CD4-positive, alpha-beta memory T cell (primary cell): Measurements from ENCODE around the gene ADTRP. TPM values are rescaled to one million over a fixed set of nuclear protein-coding genes. Genes with fewer than 3 reads are reported as not detected.

ENCODE experiments used
- CTCF ChIA-PET: fragments of 350-600 bp; sonication (Branson Sonifier 250); formaldehyde crosslinking; loops from one replicate; lab custom pipeline; 2021; ENCODE audit warnings: inconsistent platforms; ENCODE audit not compliant: partially characterized antibody; lab: Charles Lee
- POLR2A ChIA-PET: fragments of 350-600 bp; sonication (Branson Sonifier 250); formaldehyde crosslinking; loops from one replicate; lab custom pipeline; 2021; ENCODE audit not compliant: partially characterized antibody; lab: Charles Lee
- DNase-seq, 5 donors: peaks; one replicate each; pipeline versions ENCODE4 v3.0.0 to v3.0.0-alpha.2; 2020 to 2022; ENCODE audit warnings: mixed read lengths in 1 of 5
- H3K27ac ChIP-seq: one replicate; pipeline ENCODE4 v1.7.0; 2013; ENCODE audit warnings: low read depth, low read length
- H3K27me3 ChIP-seq: 2 replicates; pipeline ENCODE4 v1.7.0; 2013; ENCODE audit warnings: mild to moderate bottlenecking, low read length, moderate library complexity; ENCODE audit not compliant: insufficient read depth
- H3K36me3 ChIP-seq: 2 replicates; pipeline ENCODE4 v1.7.0; 2013; ENCODE audit warnings: mild to moderate bottlenecking, low read length, moderate library complexity; ENCODE audit not compliant: insufficient read depth
- H3K4me1 ChIP-seq: 2 replicates; pipeline ENCODE4 v1.7.0; 2013; ENCODE audit warnings: mild to moderate bottlenecking, low read length, moderate library complexity; ENCODE audit not compliant: insufficient read depth
- H3K4me3 ChIP-seq, 2 donors: one replicate each; pipeline ENCODE4 v1.7.0; 2013; ENCODE audit warnings: low read length in 2 of 2, mild to moderate bottlenecking in 1 of 2
- H3K9me3 ChIP-seq, 2 donors: one replicate each; pipeline ENCODE4 v1.7.0; 2013; ENCODE audit warnings: low read length in 2 of 2, control low read depth in 1 of 2; ENCODE audit not compliant: control insufficient read depth in 1 of 2
- H3K27ac Mint-ChIP-seq, 7 donors: one replicate each; pipeline ENCODE4 v1.8.0; 2020 to 2021; ENCODE audit warnings: mixed read lengths in 7 of 7, mild to moderate bottlenecking in 6 of 7, inconsistent platforms in 3 of 7, moderate library complexity in 3 of 7
- H3K27me3 Mint-ChIP-seq, 2 donors: one replicate each; pipeline ENCODE4 v1.8.0; 2020 to 2021; ENCODE audit warnings: mixed read lengths in 2 of 2
- H3K36me3 Mint-ChIP-seq, 2 donors: one replicate each; pipeline ENCODE4 v1.8.0; 2020 to 2021; ENCODE audit warnings: mixed read lengths in 2 of 2, inconsistent platforms in 1 of 2, mild to moderate bottlenecking in 1 of 2
- H3K4me1 Mint-ChIP-seq, 4 donors: one replicate each; pipeline ENCODE4 v1.8.0; 2020 to 2021; ENCODE audit warnings: mixed read lengths in 4 of 4, mild to moderate bottlenecking in 1 of 4
- H3K4me3 Mint-ChIP-seq, 8 donors: one replicate each; pipeline ENCODE4 v1.8.0; 2020 to 2021; ENCODE audit warnings: mixed read lengths in 8 of 8, mild to moderate bottlenecking in 7 of 8, moderate library complexity in 6 of 8, inconsistent platforms in 3 of 8
- H3K9me3 Mint-ChIP-seq, 8 donors: one replicate each; pipeline ENCODE4 v1.8.0; 2020 to 2021; ENCODE audit warnings: mixed read lengths in 8 of 8, mild to moderate bottlenecking in 5 of 8, inconsistent platforms in 3 of 8, moderate library complexity in 1 of 8
- intact Hi-C: fragments of 100-400 bp; cut with micrococcal nuclease; formaldehyde crosslinking; loops from one replicate; pipeline ENCODE4 v1.15.1; 2023
- polyA plus RNA-seq, 2 donors: library from polyadenylated mRNA; unstranded; fragments of 300-500 nt; fragmentation: Illumina TruSeq; gene quantifications; one replicate each; pipeline ENCODE4 v1.2.3, GENCODE V29; 2021
- total RNA-seq, 2 experiments: library from RNA; stranded (reverse); gene quantifications; one replicate each; pipeline ENCODE4 v1.2.3, GENCODE V29; 2021

ADTRP gene
- total and polyA plus RNA-seq, 4 experiments from 2014 or later, result 7.0 to 41.9 (median 11.9) TPM

DNA sequence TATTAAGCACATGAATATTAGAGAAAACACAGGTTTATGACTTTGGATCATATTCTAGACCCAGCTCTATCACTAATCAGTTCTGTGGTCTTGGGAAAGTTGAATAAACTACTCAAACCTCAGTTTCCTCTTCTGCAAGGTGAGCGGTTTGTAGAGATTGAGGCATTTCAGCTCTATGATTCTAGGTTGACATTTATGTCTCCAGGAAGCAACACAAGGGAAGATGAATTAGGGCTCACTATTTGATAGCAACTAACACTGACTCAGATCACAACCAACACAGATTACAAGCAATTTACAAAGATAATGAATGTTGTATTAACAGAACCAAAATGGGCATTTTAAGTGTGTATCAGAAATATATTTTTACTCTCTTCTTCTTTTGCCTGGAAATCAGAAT, 21.9 kb downstream of the ADTRP start:
- H3K27ac Mint-ChIP-seq, result no peak overlapping the region
- no peak for DNase-seq

DNA sequence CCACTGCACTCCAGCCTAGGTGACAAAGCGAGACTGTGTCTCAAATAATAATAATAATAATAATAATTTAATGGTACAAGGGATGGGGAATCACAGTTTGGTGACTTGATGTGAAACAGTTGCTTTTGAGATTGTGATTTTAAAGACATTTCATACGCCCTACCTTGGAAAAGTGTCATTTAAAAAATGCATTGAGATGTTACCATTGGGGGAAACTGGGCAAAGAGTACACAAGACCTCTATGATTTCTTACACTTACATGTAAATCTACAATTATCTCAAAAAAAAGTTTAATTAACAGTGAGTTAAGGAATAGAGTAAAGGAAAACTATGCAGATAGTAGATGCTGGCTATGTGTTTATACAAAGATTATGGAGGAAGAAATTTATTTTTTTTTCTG, 22.3 kb downstream of the ADTRP start:
- intact Hi-C loops, result no loop called here
- Histone ChIP-seq H3K4me1 (no peaks in the 10 kb centered on the region), H3K36me3 (no peaks in the 10 kb centered on the region), H3K27ac (no peak overlapping the region), H3K9me3 (no peaks in the 10 kb centered on the region), H3K27me3 (no peaks in the 10 kb centered on the region), H3K4me3 (no peak overlapping the region)
- CTCF ChIA-PET, result no interaction called here
- peaks cover 0 to 5% of the 10 kb centered on the region in 2 donors for H3K27me3 Mint-ChIP-seq
- DNase-seq, result no peak
- peaks cover 0 to 7% (median 3%) of the 10 kb centered on the region in 8 donors for H3K9me3 Mint-ChIP-seq
- no peak overlapping the region for H3K27ac Mint-ChIP-seq
- peaks cover 0 to 4% (median 4%) of the 10 kb centered on the region in 4 donors for H3K4me1 Mint-ChIP-seq
- POLR2A ChIA-PET, result no interaction called here
- H3K4me3 Mint-ChIP-seq, result no peak overlapping the region
- no peaks in the 10 kb centered on the region for H3K36me3 Mint-ChIP-seq

More for the DNA sequence above, 21.9 kb downstream of the ADTRP start:
- Mint-ChIP-seq H3K27me3 (peaks cover 0 to 5% of the 10 kb centered on the region in 2 donors), H3K4me1 (peaks cover 0 to 4% (median 4%) of the 10 kb centered on the region in 4 donors), H3K36me3 (no peaks in the 10 kb centered on the region), H3K4me3 (no peak overlapping the region), H3K9me3 (peaks cover 0 to 7% (median 3%) of the 10 kb centered on the region in 8 donors)
- H3K27me3 ChIP-seq, result no peaks in the 10 kb centered on the region
- ChIA-PET CTCF (no interaction called here), POLR2A (no interaction called here)
- no peak overlapping the region for H3K27ac ChIP-seq
- no peaks in the 10 kb centered on the region for H3K4me1 ChIP-seq
- H3K36me3 ChIP-seq, result no peaks in the 10 kb centered on the region
- H3K9me3 ChIP-seq, result no peaks in the 10 kb centered on the region
- intact Hi-C loops, result no loop called here
- H3K4me3 ChIP-seq, result no peak overlapping the region

DNA sequence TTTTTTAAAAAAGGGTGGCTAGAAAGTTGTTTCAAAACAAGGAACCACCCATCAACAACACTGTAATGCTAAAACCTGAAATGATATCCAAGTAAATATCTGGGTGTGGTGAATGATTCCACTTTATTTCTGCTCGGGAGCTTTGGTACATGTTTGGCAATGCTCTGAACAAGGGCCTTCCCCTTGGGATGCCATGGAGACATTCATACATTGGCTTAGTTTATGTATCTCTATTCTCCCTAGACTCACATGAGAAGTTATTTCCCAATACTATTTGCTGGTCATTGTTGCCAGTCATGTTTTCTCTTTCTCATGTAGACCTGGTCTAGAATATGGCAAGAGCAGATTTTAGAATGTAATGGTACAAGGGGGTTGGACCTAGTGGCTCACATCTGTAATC, 22.9 kb downstream of the ADTRP start:
- no peak overlapping the region for H3K4me3 ChIP-seq
- H3K4me1 ChIP-seq, result no peaks in the 10 kb centered on the region
- Mint-ChIP-seq H3K27me3 (peaks cover 0 to 5% of the 10 kb centered on the region in 2 donors), H3K9me3 (peaks cover 0 to 7% (median 3%) of the 10 kb centered on the region in 8 donors), H3K36me3 (no peaks in the 10 kb centered on the region), H3K27ac (no peak overlapping the region), H3K4me3 (no peak overlapping the region), H3K4me1 (peaks cover 0 to 4% (median 4%) of the 10 kb centered on the region in 4 donors)
- ChIA-PET POLR2A (no interaction called here), CTCF (no interaction called here)
- no peak for DNase-seq
- no peaks in the 10 kb centered on the region for H3K36me3 ChIP-seq
- no peaks in the 10 kb centered on the region for H3K27me3 ChIP-seq
- no peaks in the 10 kb centered on the region for H3K9me3 ChIP-seq
- H3K27ac ChIP-seq, result no peak overlapping the region
- intact Hi-C loops, result no loop called here

DNA sequence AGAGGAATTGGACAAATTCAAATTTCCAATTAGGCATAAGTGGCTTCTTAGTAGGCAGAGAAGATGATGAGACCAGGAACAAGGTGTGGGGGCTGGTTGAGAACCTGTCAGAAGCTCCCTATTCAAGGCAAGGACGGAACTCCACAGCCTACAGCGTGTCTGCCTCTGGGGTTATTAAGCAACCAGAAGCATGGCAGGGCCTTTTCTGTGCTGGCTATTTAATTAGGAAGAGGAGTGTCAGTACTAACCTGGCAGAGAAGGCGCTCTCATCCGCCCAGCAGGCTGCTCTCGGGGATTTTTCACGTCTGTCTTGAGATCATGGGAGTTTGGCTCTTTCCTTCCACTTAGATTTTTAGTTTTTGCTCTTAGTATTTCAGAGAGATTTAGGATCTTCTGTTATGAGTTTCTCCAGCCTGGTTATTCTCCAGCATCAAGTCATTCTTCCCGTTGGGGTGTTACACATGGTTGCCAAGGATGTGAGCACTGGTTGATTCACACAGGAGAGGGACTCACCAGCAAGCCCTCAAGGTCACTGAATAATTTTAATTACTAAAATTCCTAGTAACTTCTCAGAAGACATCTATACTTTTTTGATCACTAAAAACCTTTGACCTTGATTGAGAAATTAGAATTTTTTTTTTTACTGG, 23.9 kb downstream of the ADTRP start:
- H3K4me1 Mint-ChIP-seq, result peaks cover 0 to 4% (median 4%) of the 10 kb centered on the region in 4 donors
- no peaks in the 10 kb centered on the region for H3K27me3 ChIP-seq
- no peak overlapping the region for H3K27ac ChIP-seq
- no peak for DNase-seq
- no peaks in the 10 kb centered on the region for H3K9me3 ChIP-seq
- no peak overlapping the region for H3K4me3 ChIP-seq
- H3K9me3 Mint-ChIP-seq, result peaks cover 0 to 7% (median 3%) of the 10 kb centered on the region in 8 donors
- ChIA-PET CTCF (no interaction called here), POLR2A (no interaction called here)
- no peaks in the 10 kb centered on the region for H3K36me3 ChIP-seq
- no peak overlapping the region for H3K4me3 Mint-ChIP-seq
- H3K27me3 Mint-ChIP-seq, result peaks cover 0 to 5% of the 10 kb centered on the region in 2 donors
- H3K4me1 ChIP-seq, result no peaks in the 10 kb centered on the region
- intact Hi-C loops, result no loop called here
- H3K36me3 Mint-ChIP-seq, result no peaks in the 10 kb centered on the region
- H3K27ac Mint-ChIP-seq, result no peak overlapping the region

DNA sequence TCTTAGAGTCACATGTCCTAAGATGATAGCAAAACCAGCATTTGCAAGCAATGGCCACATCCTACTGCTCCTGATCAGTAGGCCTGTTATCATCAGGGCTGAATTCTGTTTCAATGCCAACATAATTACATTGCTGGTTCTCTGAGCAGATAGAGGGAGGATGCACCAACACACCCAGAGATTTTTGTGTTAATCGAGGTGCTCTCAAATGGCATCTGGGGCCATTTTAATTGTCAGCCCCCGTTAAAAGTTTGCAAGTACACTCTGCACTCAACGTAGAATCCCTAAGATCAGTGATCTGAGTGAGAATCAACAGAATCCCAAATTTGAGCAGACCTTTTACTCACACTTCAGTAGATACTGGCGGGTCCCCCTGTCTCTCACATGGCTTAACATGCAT, 24.8 kb downstream of the ADTRP start:
- POLR2A ChIA-PET, result no interaction called here
- peaks cover 0 to 4% (median 4%) of the 10 kb centered on the region in 4 donors for H3K4me1 Mint-ChIP-seq
- H3K4me3 ChIP-seq, result no peak overlapping the region

DNA sequence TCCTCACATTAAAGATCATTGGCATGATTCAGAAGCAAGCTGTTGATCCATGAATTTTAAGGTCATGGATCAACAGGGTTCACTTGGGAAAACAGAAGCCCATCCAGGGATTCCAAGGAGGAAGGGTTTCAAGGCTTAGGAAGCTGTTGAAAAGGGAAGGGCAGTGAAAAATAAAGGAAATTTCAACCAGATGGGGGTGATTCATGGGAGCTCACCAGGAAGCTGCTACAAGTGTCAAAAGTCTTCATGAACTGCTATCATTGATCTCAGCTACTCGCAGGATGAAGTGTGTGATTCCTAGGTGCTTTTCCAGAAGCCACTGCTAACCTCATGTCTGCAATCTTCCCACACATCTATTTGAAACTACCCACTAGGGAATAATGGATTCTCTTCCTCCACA, 26.2 kb downstream of the ADTRP start:
- Histone ChIP-seq H3K27ac (no peak overlapping the region), H3K4me3 (no peak overlapping the region), H3K36me3 (no peaks in the 10 kb centered on the region), H3K4me1 (no peaks in the 10 kb centered on the region), H3K27me3 (no peaks in the 10 kb centered on the region), H3K9me3 (no peaks in the 10 kb centered on the region)
- POLR2A ChIA-PET, result no interaction called here
- no peak for DNase-seq
- Mint-ChIP-seq H3K9me3 (peaks cover 0 to 3% (median under 1%) of the 10 kb centered on the region in 8 donors), H3K27me3 (peaks cover 0 to 5% of the 10 kb centered on the region in 2 donors), H3K4me3 (no peak overlapping the region), H3K27ac (no peak overlapping the region), H3K4me1 (peaks cover 0 to 4% (median 4%) of the 10 kb centered on the region in 4 donors), H3K36me3 (no peaks in the 10 kb centered on the region)
- intact Hi-C loops, result no loop called here
- CTCF ChIA-PET, result no interaction called here

More for the DNA sequence above, 24.8 kb downstream of the ADTRP start:
- no peaks in the 10 kb centered on the region for H3K36me3 Mint-ChIP-seq
- Histone ChIP-seq H3K4me1 (no peaks in the 10 kb centered on the region), H3K9me3 (no peaks in the 10 kb centered on the region), H3K27me3 (no peaks in the 10 kb centered on the region), H3K36me3 (no peaks in the 10 kb centered on the region), H3K27ac (no peak overlapping the region)
- CTCF ChIA-PET, result no interaction called here
- H3K27me3 Mint-ChIP-seq, result peaks cover 0 to 5% of the 10 kb centered on the region in 2 donors
- no peak overlapping the region for H3K27ac Mint-ChIP-seq
- DNase-seq, result no peak
- intact Hi-C loops, result no loop called here
- H3K4me3 Mint-ChIP-seq, result no peak overlapping the region
- H3K9me3 Mint-ChIP-seq, result peaks cover 0 to 7% (median 3%) of the 10 kb centered on the region in 8 donors

DNA sequence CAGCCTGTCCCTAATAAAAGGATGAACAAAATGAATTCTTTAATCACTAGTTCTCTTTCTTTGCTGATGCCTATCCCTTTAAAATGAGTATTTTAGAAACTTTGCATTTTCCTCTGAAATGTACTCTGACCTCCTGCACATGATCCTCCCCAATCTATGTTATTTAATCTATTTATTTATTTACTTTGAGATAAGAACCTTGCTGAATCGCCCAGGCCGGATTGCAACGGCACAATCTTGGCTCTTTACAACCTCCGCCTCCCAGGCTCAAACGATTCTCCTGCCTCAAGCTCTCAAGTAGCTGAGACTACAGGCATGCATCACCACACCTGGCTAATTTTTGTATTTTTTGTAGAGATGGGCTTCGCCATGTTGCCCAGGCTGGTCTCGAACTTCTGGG, 27.9 kb downstream of the ADTRP start:
- Histone ChIP-seq H3K4me1 (no peaks in the 10 kb centered on the region), H3K36me3 (no peaks in the 10 kb centered on the region), H3K27me3 (no peaks in the 10 kb centered on the region), H3K4me3 (no peak overlapping the region), H3K27ac (no peak overlapping the region), H3K9me3 (no peaks in the 10 kb centered on the region)
- intact Hi-C loops, result no loop called here
- ChIA-PET CTCF (no interaction called here), POLR2A (no interaction called here)
- no peak for DNase-seq
- H3K36me3 Mint-ChIP-seq, result no peaks in the 10 kb centered on the region
- H3K27ac Mint-ChIP-seq, result no peak overlapping the region
- peaks cover 0 to 5% of the 10 kb centered on the region in 2 donors for H3K27me3 Mint-ChIP-seq
- H3K9me3 Mint-ChIP-seq, result no peaks in the 10 kb centered on the region
- H3K4me1 Mint-ChIP-seq, result no peaks in the 10 kb centered on the region
- no peak overlapping the region for H3K4me3 Mint-ChIP-seq
